ENCODE data around the gene VMAC. TPM values are rescaled to one million over a fixed set of nuclear protein-coding genes. Genes with fewer than 3 reads are reported as not detected.

Gene VMAC
- total and polyA plus RNA-seq, 2 of the 8 experiments (the other 6 are each of a cell fraction or from before 2014, with no cell fraction given), result 1.3 to 2.2 TPM

DNA sequence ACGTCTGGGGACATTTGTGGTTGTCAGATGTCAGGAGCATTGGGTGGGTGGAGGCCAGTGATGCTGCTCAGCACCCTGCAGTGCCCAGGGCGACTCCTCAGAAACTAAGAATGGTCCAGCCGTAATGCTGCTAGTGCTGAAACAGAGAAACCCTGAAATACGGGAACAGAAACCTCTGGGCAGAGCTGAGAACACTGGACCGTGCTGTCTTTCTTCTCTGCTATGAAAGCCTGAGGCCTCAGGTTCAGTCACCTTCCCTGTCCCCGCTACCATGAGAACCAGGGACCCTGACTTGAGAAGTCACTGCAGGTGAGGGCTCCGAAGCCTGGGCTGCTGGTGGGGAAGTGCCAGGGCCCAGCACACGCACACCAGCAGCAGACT lies 22.8 kb downstream of the VMAC start:
- H4K91ac ChIP-seq (replicated peaks; ENCODE audit: insufficient read length, low read length), result no peak overlapping the region
- H3K18ac ChIP-seq (ENCODE audit: extremely low read depth, low read length), result no peak overlapping the region
- POLR2A ChIA-PET (ENCODE audit: partially characterized antibody), result interaction anchor here (0.9 kb wide), 1 partner anchor 16 kb away, joined by 3 read pairs; no protein-coding TSS in a partner anchor
- CTCF ChIA-PET (ENCODE audit: partially characterized antibody), result interaction anchor here (0.6 to 1.5 kb wide), 2 partner anchors 95 to 945 kb away, joined by 3 to 4 read pairs; no protein-coding TSS in a partner anchor
- no peak overlapping the region for H2BK12ac ChIP-seq (ENCODE audit: low read depth, low read length)
- H4K5ac ChIP-seq (ENCODE audit: insufficient read length, low read depth, low read length), result no peak overlapping the region
- DNase-seq (ENCODE audit: low read depth in 1 of 2, low spot score in 2 of 2), result no peak
- H3K4me2 ChIP-seq (ENCODE audit: insufficient read depth in 1 of 2, low read depth in 2 of 2, low read length in 2 of 2), result no peak overlapping the region
- H2AFZ ChIP-seq (ENCODE audit: low read length), result no peak overlapping the region
- no peak overlapping the region for H2BK20ac ChIP-seq (ENCODE audit: low read length)
- H3K27me3 ChIP-seq (replicated peaks in 1 of 4; ENCODE audit: control insufficient read depth in 3 of 4, extremely low read depth in 1 of 4, insufficient read depth in 3 of 4, low read length in 3 of 4), result no peaks in the 10 kb centered on the region; a peak in 1 of 7 replicates
- no peak overlapping the region for H2AK5ac ChIP-seq (ENCODE audit: low read depth, low read length)
- H3K4ac ChIP-seq (replicated peaks; ENCODE audit: insufficient read length, low read depth, low read length), result no peak overlapping the region
- H3K56ac ChIP-seq (replicated peaks; ENCODE audit: insufficient read length, low read depth, low read length), result no peak overlapping the region
- no peaks in the 10 kb centered on the region for H3K4me1 ChIP-seq (replicated peaks in 1 of 4; ENCODE audit: control insufficient read depth in 3 of 4, insufficient read depth in 4 of 4, low read length in 3 of 4)
- no peak overlapping the region for H3K23ac ChIP-seq (ENCODE audit: insufficient read length)
- WGBS, 2 experiments (ENCODE audit: extremely low coverage in 1 of 2, insufficient coverage in 1 of 2, insufficient read length in 1 of 2, insufficient replicate concordance in 2 of 2, low coverage in 1 of 2, low lambda C conversion rate in 2 of 2, missing lambda C conversion rate in 1 of 2), result 91% methylated on average over 8 of the region's 8 CpGs; no CpG with 5 or more reads in 1 of the 2 experiments
- H3K27ac ChIP-seq (ENCODE audit: low read depth, low read length), result no peak overlapping the region
- no peak overlapping the region for H3K4me3 ChIP-seq (ENCODE audit: extremely low read depth in 1 of 4, insufficient read depth in 2 of 4, low read depth in 3 of 4, low read length in 4 of 4)
- H3K9ac ChIP-seq (replicated peaks in 1 of 4; ENCODE audit: extremely low read depth in 1 of 4, low read depth in 3 of 4, low read length in 3 of 4), result no peak overlapping the region
- TF ChIP-seq HDAC2 (IDR thresholded peaks at IDR 0.05; ENCODE audit: borderline replicate concordance in 1 of 2, low read depth in 2 of 2, low read length in 2 of 2) (no peak), CEBPB (IDR thresholded peaks at IDR 0.05; ENCODE audit: low read depth, low read length) (no peak)
- peaks cover 26 to 60% (median 52%) of the 10 kb centered on the region in 4 experiments for H3K36me3 ChIP-seq (ENCODE audit: control insufficient read depth in 2 of 4, insufficient read depth in 4 of 4, low read length in 3 of 4)
- no peak overlapping the region for H2BK5ac ChIP-seq (ENCODE audit: low read depth, low read length)
- no peaks in the 10 kb centered on the region for H3K9me3 ChIP-seq (ENCODE audit: insufficient read depth in 2 of 2, low read depth in 1 of 2, low read length in 1 of 2)
- H4K20me1 ChIP-seq (replicated peaks in 1 of 2; ENCODE audit: control insufficient read depth in 1 of 2, insufficient read depth in 2 of 2, low read length in 2 of 2), result peaks cover 4 to 30% of the 10 kb centered on the region in 2 experiments
- H2BK120ac ChIP-seq (replicated peaks; ENCODE audit: low read depth, low read length), result no peak overlapping the region
- H3K14ac ChIP-seq (ENCODE audit: insufficient read length), result no peak overlapping the region
- no peaks in the 10 kb centered on the region for H3K79me2 ChIP-seq (ENCODE audit: control insufficient read depth in 1 of 2, insufficient read depth in 2 of 2, low read length in 2 of 2)
- no peak overlapping the region for H4K8ac ChIP-seq (ENCODE audit: extremely low read depth, insufficient read depth, low read length)
- no peak for FAIRE-seq
- no peaks in the 10 kb centered on the region for H3K79me1 ChIP-seq (ENCODE audit: low read depth, low read length)
- no peaks in the 10 kb centered on the region for H3K23me2 ChIP-seq (ENCODE audit: low read depth, low read length)
- no peak overlapping the region for H2BK15ac ChIP-seq (ENCODE audit: low read length)
